GM03348 (cell line): Measurements from ENCODE around the gene EXOG.
A peak's percentile ranks its signal among the peaks of the same experiment; 100 is the strongest.

Experiments used
- DNase-seq: peaks from one replicate; pipeline ENCODE4 v3.0.0; 2012; ENCODE audit warnings: low spot score

The EXOG gene

GRCh38 chr3:38510631-38511030 is 14.5 kb downstream of the EXOG start:
- DNase-seq = no peak

- no peak for DNase-seq
Observed at GRCh38 chr3:38511546-38511945, 15.4 kb downstream of the EXOG start.

- no peak for DNase-seq
Observed at GRCh38 chr3:38515367-38515766, 19.2 kb downstream of the EXOG start.

- DNase-seq = no peak
Observed at GRCh38 chr3:38516669-38517068, 20.5 kb downstream of the EXOG start.

GRCh38 chr3:38519000-38519399 is 22.9 kb downstream of the EXOG start:
- DNase-seq = no peak

- DNase-seq = no peak
Observed at GRCh38 chr3:38519651-38520050, 23.5 kb downstream of the EXOG start.

GRCh38 chr3:38521391-38521987 is 25.3 kb downstream of the EXOG start:
- peak; percentile 73 for DNase-seq

- DNase-seq = no peak
Observed at GRCh38 chr3:38522002-38522401, 25.9 kb downstream of the EXOG start.

- no peak for DNase-seq
Observed at GRCh38 chr3:38524141-38524739, 28.1 kb downstream of the EXOG start.

GRCh38 chr3:38526792-38527191 is 30.7 kb downstream of the EXOG start:
- DNase-seq = no peak

GRCh38 chr3:38528457-38528856 is 32.3 kb downstream of the EXOG start:
- no peak for DNase-seq

- DNase-seq = no peak
Observed at GRCh38 chr3:38532529-38532928, 36.4 kb downstream of the EXOG start.

GRCh38 chr3:38533285-38533976 is 37.3 kb downstream of the EXOG start:
- DNase-seq = no peak

- DNase-seq = no peak
Observed at GRCh38 chr3:38534180-38534579, 38.0 kb downstream of the EXOG start.

- DNase-seq = no peak
Observed at GRCh38 chr3:38534604-38535003, 38.5 kb downstream of the EXOG start.

- DNase-seq = no peak
Observed at GRCh38 chr3:38536671-38537070, 40.5 kb downstream of the EXOG start.

- no peak for DNase-seq
Observed at GRCh38 chr3:38538773-38539353, 42.7 kb downstream of the EXOG start.

GRCh38 chr3:38541806-38542205 is 45.7 kb downstream of the EXOG start:
- DNase-seq = no peak

GRCh38 chr3:38542401-38543298 is 46.5 kb downstream of the EXOG start:
- DNase-seq = no peak

- DNase-seq = no peak
Observed at GRCh38 chr3:38543586-38543985, 47.4 kb downstream of the EXOG start.

- no peak for DNase-seq
Observed at GRCh38 chr3:38544926-38545325, 48.8 kb downstream of the EXOG start.

GRCh38 chr3:38545550-38545949 is 49.4 kb downstream of the EXOG start:
- no peak for DNase-seq
